NCI-H774 (cell line): Measurements from ENCODE around the gene MYO10.

Experiments
- DNase-seq: peaks from one replicate; lab custom pipeline; 2025; lab: John Stamatoyannopoulos, UW

Gene MYO10

GRCh38 chr5:16812448-16812847 is 123.6 kb downstream of the MYO10 start:
- no peak for DNase-seq

- no peak for DNase-seq
Measured at GRCh38 chr5:16810208-16810854, 125.8 kb downstream of the MYO10 start.

GRCh38 chr5:16809395-16810207 is 126.5 kb downstream of the MYO10 start:
- no peak for DNase-seq

- DNase-seq, result no peak
Measured at GRCh38 chr5:16809010-16809394, 127.1 kb downstream of the MYO10 start.

GRCh38 chr5:16808021-16808420 is 128.1 kb downstream of the MYO10 start:
- DNase-seq, result no peak

- no peak for DNase-seq
Measured at GRCh38 chr5:16807547-16807864, 128.6 kb downstream of the MYO10 start.

GRCh38 chr5:16806711-16807546 is 129.2 kb downstream of the MYO10 start:
- no peak for DNase-seq

GRCh38 chr5:16805486-16805885 is 130.6 kb downstream of the MYO10 start:
- DNase-seq, result no peak

GRCh38 chr5:16803831-16804230 is 132.3 kb downstream of the MYO10 start:
- DNase-seq, result no peak

- no peak for DNase-seq
Measured at GRCh38 chr5:16800477-16800876, 135.6 kb downstream of the MYO10 start.

- no peak for DNase-seq
Measured at GRCh38 chr5:16799796-16800195, 136.3 kb downstream of the MYO10 start.

- DNase-seq, result no peak
Measured at GRCh38 chr5:16797951-16798350, 138.1 kb downstream of the MYO10 start.

- DNase-seq, result no peak
Measured at GRCh38 chr5:16794269-16794913, 141.7 kb downstream of the MYO10 start.

GRCh38 chr5:16792598-16793275 is 143.4 kb downstream of the MYO10 start:
- no peak for DNase-seq

GRCh38 chr5:16791904-16792597 is 144.0 kb downstream of the MYO10 start:
- no peak for DNase-seq

GRCh38 chr5:16791036-16791705 is 144.9 kb downstream of the MYO10 start:
- peak; percentile 52 for DNase-seq

GRCh38 chr5:16788957-16789356 is 147.1 kb downstream of the MYO10 start:
- DNase-seq, result no peak

- no peak for DNase-seq
Measured at GRCh38 chr5:16787278-16787677, 148.8 kb downstream of the MYO10 start.

- no peak for DNase-seq
Measured at GRCh38 chr5:16784843-16785791, 151.0 kb downstream of the MYO10 start.
